ENCODE measurements around the gene ZNF8. TPM values are rescaled to one million over a fixed set of nuclear protein-coding genes. Genes with fewer than 3 reads are reported as not detected.

ZNF8 gene
- total and polyA plus RNA-seq, 2 of the 4 experiments (the other 2 are of a cell fraction), result 2.1 to 3.9 TPM

GRCh38 chr19:58277197-58277596, 1.6 kb upstream of the ZNF8 start:
- no peak overlapping the region for H3K4ac ChIP-seq (ENCODE audit: low read depth, low read length)
- dilution Hi-C loops (cut with HindIII; ENCODE audit: low sequenced_read_pairs, unreplicated experiment), result no loop called here
- peaks cover 32% of the 10 kb centered on the region for H3K36me3 ChIP-seq (ENCODE audit: control insufficient read depth, insufficient read depth, low read length)
- H4K5ac ChIP-seq (ENCODE audit: low read depth, low read length), result no peak overlapping the region
- H3K4me3 ChIP-seq (ENCODE audit: insufficient read depth, low read depth, low read length), result no peak overlapping the region
- H4K8ac ChIP-seq (ENCODE audit: low read depth in 2 of 2, low read length in 2 of 2), result no peak overlapping the region
- in situ Hi-C loops (cut with MboI; ENCODE audit: low sequenced_read_pairs), result no loop called here
- H2BK120ac ChIP-seq (ENCODE audit: low read depth, low read length), result no peak overlapping the region
- H3K23ac ChIP-seq (ENCODE audit: low read depth, low read length), result no peak overlapping the region
- TF ChIP-seq NFE2L2 (IDR thresholded peaks at IDR 0.05; ENCODE audit: low read depth, low read length) (no peak), CHD1 (IDR thresholded peaks at IDR 0.05; ENCODE audit: low read depth, low read length) (no peak), CTCF (conservative IDR thresholded peaks at IDR 0.05; ENCODE audit: low read depth, low read length) (no peak), RFX5 (IDR thresholded peaks at IDR 0.05; ENCODE audit: low read depth, low read length) (no peak), FOS (IDR thresholded peaks at IDR 0.05; ENCODE audit: low read depth, low read length) (no peak), CEBPB (IDR thresholded peaks at IDR 0.05; ENCODE audit: low read depth, low read length) (no peak), MAZ (IDR thresholded peaks at IDR 0.05; ENCODE audit: borderline replicate concordance, low read depth, low read length) (no peak)
- no TSS peak for BruUV-seq (replicated peaks)
- no peak overlapping the region for H2BK5ac ChIP-seq (ENCODE audit: low read depth, low read length, poor library complexity, severe bottlenecking)
- H2AK5ac ChIP-seq (ENCODE audit: low read depth, low read length), result no peak overlapping the region
- H3K27me3 ChIP-seq (ENCODE audit: control insufficient read depth, insufficient read depth, low read length), result no peaks in the 10 kb centered on the region
- no peak for DNase-seq
- ChIA-PET CTCF (no interaction called here), POLR2A (ENCODE audit: unreplicated experiment) (no interaction called here)
- peak overlapping the region; percentile 61 for H2AK9ac ChIP-seq (replicated peaks; ENCODE audit: low read depth, low read length, poor library complexity)
- H4K91ac ChIP-seq (ENCODE audit: insufficient read depth, low read depth, low read length), result no peak overlapping the region
- peaks cover 39% of the 10 kb centered on the region for H3K9me3 ChIP-seq (ENCODE audit: control insufficient read depth, insufficient read depth, low read length)
- H2BK20ac ChIP-seq (ENCODE audit: low read depth, low read length), result no peak overlapping the region
- H4K20me1 ChIP-seq (ENCODE audit: insufficient read depth, low read length), result peaks cover 10% of the 10 kb centered on the region
- H2AFZ ChIP-seq (replicated peaks; ENCODE audit: low read length, poor library complexity), result no peak overlapping the region
- no peak overlapping the region for H3K18ac ChIP-seq (ENCODE audit: low read depth, low read length)
- peaks cover 36 to 56% of the 10 kb centered on the region in 2 experiments for H3K79me1 ChIP-seq (ENCODE audit: low read depth in 1 of 2, low read length in 2 of 2)
- no peak overlapping the region for H2BK15ac ChIP-seq (ENCODE audit: low read depth, low read length)
- H3K56ac ChIP-seq (ENCODE audit: extremely low read depth, insufficient read depth, low read length), result no peak overlapping the region
- no peak overlapping the region for H3K9ac ChIP-seq (ENCODE audit: low read depth, low read length)
- H3K4me1 ChIP-seq (ENCODE audit: control insufficient read depth, insufficient read depth, low read length), result 0 out of 2 replicates have a peak, but pooled peaks cover 2% of the 10 kb centered on the region
- peaks cover 8% of the 10 kb centered on the region; the same call in 1 of the 2 replicates for H3K9me1 ChIP-seq (ENCODE audit: insufficient read depth, low read length)
- intact Hi-C loops (cut with micrococcal nuclease), result loop anchor here (5.0 kb wide), 1 partner anchor 95 kb away; the partner anchor contains the start of gene ZNF274
- no peak overlapping the region for H3K14ac ChIP-seq (replicated peaks; ENCODE audit: low read depth, low read length)
- no CpG with 5 or more reads among the region's 7 CpGs for WGBS, 2 experiments (ENCODE audit: extremely low coverage in 2 of 2, insufficient read length in 1 of 2)
- H3K4me2 ChIP-seq (ENCODE audit: low read depth, low read length), result no peak overlapping the region
- ATAC-seq (ENCODE audit: low read depth), result no peak
- no peak overlapping the region for H3K27ac ChIP-seq (ENCODE audit: insufficient read depth, low read length)
